Measurements from ENCODE around the gene GRK3.

- TF ChIP-seq CTCF (IDR thresholded peaks at IDR 0.05; ENCODE audit: low read depth, low read length) (no peak), POLR2A (IDR thresholded peaks at IDR 0.05; ENCODE audit: extremely low read depth, insufficient read length) (no peak), MYC (IDR thresholded peaks at IDR 0.05; ENCODE audit: low read depth, low read length) (no peak), MAX (IDR thresholded peaks at IDR 0.05; ENCODE audit: low read depth, low read length) (no peak)
These were observed 207.8 kb downstream of the GRK3 start for GRCh38 chr22:25772288-25772687.
